ENCODE data around the gene FAM24B. TPM values are rescaled to one million over a fixed set of nuclear protein-coding genes. Genes with fewer than 3 reads are reported as not detected.

FAM24B gene
- polyA plus RNA-seq, 1 of the 3 experiments (the other 2 are of a cell fraction), result 8.8 TPM

GRCh38 chr10:122847782-122848604 is 31.4 kb downstream of the FAM24B start:
- peaks cover 3 to 5% of the 10 kb centered on the region in 2 experiments for H3K36me3 ChIP-seq (replicated peaks in 1 of 2; ENCODE audit: control insufficient read depth in 1 of 2, insufficient read depth in 2 of 2, low read length in 1 of 2)
- H2AFZ ChIP-seq (ENCODE audit: low read depth), result no peak overlapping the region
- no peak overlapping the region for H3K9ac ChIP-seq
- no peaks in the 10 kb centered on the region for H3K9me2 ChIP-seq
- no peak overlapping the region for H3K4me3 ChIP-seq (ENCODE audit: low read depth in 2 of 2, low read length in 1 of 2)
- no peak for DNase-seq
- POLR2A ChIA-PET, result no interaction called here
- H3K79me2 ChIP-seq (ENCODE audit: insufficient read depth), result no peaks in the 10 kb centered on the region; the same call in 1 of the 2 replicates
- no peaks in the 10 kb centered on the region for H3K9me3 ChIP-seq
- CTCF ChIA-PET, result interaction anchor here (1.0 kb wide), 1 partner anchor 711 kb away, joined by 3 read pairs; no protein-coding TSS in a partner anchor
- no peaks in the 10 kb centered on the region for H3K27me3 ChIP-seq (ENCODE audit: insufficient read depth)
- H3K4me1 ChIP-seq (ENCODE audit: control insufficient read depth in 1 of 2, insufficient read depth in 2 of 2, low read depth in 1 of 2, low read length in 1 of 2), result no peaks in the 10 kb centered on the region
- no peak overlapping the region for H3K4me2 ChIP-seq
- TF ChIP-seq ZBTB33 (IDR thresholded peaks at IDR 0.05; ENCODE audit: borderline replicate concordance, low read depth) (no peak), IRF3 (IDR thresholded peaks at IDR 0.05; ENCODE audit: low read depth, low read length) (no peak), EP300 (IDR thresholded peaks at IDR 0.05; ENCODE audit: borderline replicate concordance in 1 of 2, low read depth in 1 of 2, low read length in 1 of 2) (no peak), FOSL2 (IDR thresholded peaks at IDR 0.05; ENCODE audit: borderline replicate concordance, low read depth) (no peak), CHD2 (IDR thresholded peaks at IDR 0.05; ENCODE audit: low read length, partially characterized antibody) (no peak), MEF2A (IDR thresholded peaks at IDR 0.05; ENCODE audit: borderline replicate concordance, low read depth) (no peak)
- peaks cover 5% of the 10 kb centered on the region for H3F3A ChIP-seq (replicated peaks; ENCODE audit: insufficient read depth)
- no peaks in the 10 kb centered on the region for H4K20me1 ChIP-seq (ENCODE audit: insufficient read depth)
- H3K27ac ChIP-seq (ENCODE audit: low read depth in 2 of 2, low read length in 1 of 2), result no peak overlapping the region
- 90% methylated on average over 11 of the region's 12 CpGs for whole genome bisulfite sequencing (ENCODE audit: low lambda C conversion rate)

GRCh38 chr10:122845783-122846332 is 33.5 kb downstream of the FAM24B start, which contains the start of gene CUZD1:
Gene CUZD1, minus strand, starts transcription at chr10:122845857. Its CDS starts 14 bp downstream, at chr10:122845843.
- peaks cover 0 to 6% of the 10 kb centered on the region in 2 experiments for H3K36me3 ChIP-seq (replicated peaks in 1 of 2; ENCODE audit: control insufficient read depth in 1 of 2, insufficient read depth in 2 of 2, low read length in 1 of 2)
- H3K27ac ChIP-seq (ENCODE audit: low read depth in 2 of 2, low read length in 1 of 2), result no peak within 1 kb of the TSS
- H3K79me2 ChIP-seq (ENCODE audit: insufficient read depth), result no peaks in the 10 kb centered on the region; the same call in 1 of the 2 replicates
- H3K4me2 ChIP-seq, result no peak within 1 kb of the TSS
- H4K20me1 ChIP-seq (ENCODE audit: insufficient read depth), result no peaks in the 10 kb centered on the region
- H3K27me3 ChIP-seq (ENCODE audit: insufficient read depth), result no peaks in the 10 kb centered on the region
- CTCF ChIA-PET, result interaction anchor here (1.6 kb wide), 1 partner anchor 9 kb away, joined by 3 read pairs; no protein-coding TSS in a partner anchor
- no peak within 1 kb of the TSS for H2AFZ ChIP-seq (ENCODE audit: low read depth)
- no peaks in the 10 kb centered on the region for H3K4me1 ChIP-seq (ENCODE audit: control insufficient read depth in 1 of 2, insufficient read depth in 2 of 2, low read depth in 1 of 2, low read length in 1 of 2)
- H3K9me2 ChIP-seq, result no peaks in the 10 kb centered on the region
- DNase-seq, result no peak
- POLR2A ChIA-PET, result no interaction called here
- WGBS (ENCODE audit: low lambda C conversion rate), result 90% methylated on average over 4 of the region's 5 CpGs
- no peaks in the 10 kb centered on the region for H3F3A ChIP-seq (replicated peaks; ENCODE audit: insufficient read depth)
- H3K9me3 ChIP-seq, result no peaks in the 10 kb centered on the region
- H3K4me3 ChIP-seq (ENCODE audit: low read depth in 2 of 2, low read length in 1 of 2), result no peak within 1 kb of the TSS
- no peak within 1 kb of the TSS for H3K9ac ChIP-seq
- TF ChIP-seq PBX3 (IDR thresholded peaks at IDR 0.05), result no peak
- no peak for TF ChIP-seq REST (IDR thresholded peaks at IDR 0.05; ENCODE audit: low read depth, low read length)
- no peak for TF ChIP-seq ELF1 (IDR thresholded peaks at IDR 0.05)
- TF ChIP-seq GABPA (IDR thresholded peaks at IDR 0.05; ENCODE audit: low read depth), result no peak
- no peak for TF ChIP-seq MXI1 (IDR thresholded peaks at IDR 0.05; ENCODE audit: low read depth, low read length)
- no peak for TF ChIP-seq SIN3A (IDR thresholded peaks at IDR 0.05; ENCODE audit: borderline replicate concordance, low read depth, low read length)
- no peak for TF ChIP-seq IRF3 (IDR thresholded peaks at IDR 0.05; ENCODE audit: low read depth, low read length)
- no peak for TF ChIP-seq TEAD4 (IDR thresholded peaks at IDR 0.05; ENCODE audit: borderline replicate concordance, insufficient read depth)
